Fibroblast of pulmonary artery (primary cell): ENCODE results near the gene COL8A1.

Experiments
- DNase-seq: peaks from one replicate; pipeline ENCODE4 v3.0.0-alpha.2; 2010; ENCODE audit warnings: low read depth
- H3K4me3 ChIP-seq: replicated peaks from 2 replicates; pipeline ENCODE4 v1.5.1; 2011; ENCODE audit warnings: low read depth, mild to moderate bottlenecking, control low read depth, low read length, moderate library complexity
- TF ChIP-seq, protein P1 (sequence below): IDR thresholded peaks from 2 replicates; pipeline ENCODE4 v1.5.1; 2011; ENCODE audit warnings: mild to moderate bottlenecking, control low read depth, low read length, inconsistent platforms; ENCODE audit errors: missing control alignments

Gene COL8A1

DNA sequence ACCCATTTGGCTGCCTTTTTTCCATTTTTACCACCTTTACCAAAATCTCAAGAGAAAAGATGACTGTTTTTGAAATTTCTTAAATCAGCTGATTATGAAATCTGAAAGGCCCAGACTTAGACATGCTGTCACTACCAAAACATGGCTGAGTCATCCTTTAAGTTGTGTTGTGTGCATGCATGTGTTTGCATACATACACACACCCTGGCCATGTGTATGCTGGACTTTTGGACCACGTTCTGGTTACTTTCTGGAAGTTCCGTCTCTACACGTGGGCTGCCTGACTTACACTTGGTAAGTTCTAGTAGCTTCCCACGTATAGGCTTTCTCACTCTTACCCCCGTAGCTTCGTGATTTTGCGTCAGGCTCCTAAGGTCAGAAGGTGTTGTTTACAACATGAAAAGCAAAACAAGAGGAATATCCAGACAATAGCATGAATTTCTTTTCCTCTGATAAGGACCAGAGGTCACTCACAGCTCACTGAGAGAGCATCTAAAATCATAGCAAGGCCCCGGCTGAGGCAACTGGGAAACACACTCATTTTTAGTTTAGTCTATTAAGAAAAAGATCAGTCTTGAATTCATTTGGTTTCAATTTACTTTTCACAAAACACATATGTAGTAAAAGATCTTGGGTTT is 62.4 kb downstream of the COL8A1 start:
- TF ChIP-seq, protein P1, sequence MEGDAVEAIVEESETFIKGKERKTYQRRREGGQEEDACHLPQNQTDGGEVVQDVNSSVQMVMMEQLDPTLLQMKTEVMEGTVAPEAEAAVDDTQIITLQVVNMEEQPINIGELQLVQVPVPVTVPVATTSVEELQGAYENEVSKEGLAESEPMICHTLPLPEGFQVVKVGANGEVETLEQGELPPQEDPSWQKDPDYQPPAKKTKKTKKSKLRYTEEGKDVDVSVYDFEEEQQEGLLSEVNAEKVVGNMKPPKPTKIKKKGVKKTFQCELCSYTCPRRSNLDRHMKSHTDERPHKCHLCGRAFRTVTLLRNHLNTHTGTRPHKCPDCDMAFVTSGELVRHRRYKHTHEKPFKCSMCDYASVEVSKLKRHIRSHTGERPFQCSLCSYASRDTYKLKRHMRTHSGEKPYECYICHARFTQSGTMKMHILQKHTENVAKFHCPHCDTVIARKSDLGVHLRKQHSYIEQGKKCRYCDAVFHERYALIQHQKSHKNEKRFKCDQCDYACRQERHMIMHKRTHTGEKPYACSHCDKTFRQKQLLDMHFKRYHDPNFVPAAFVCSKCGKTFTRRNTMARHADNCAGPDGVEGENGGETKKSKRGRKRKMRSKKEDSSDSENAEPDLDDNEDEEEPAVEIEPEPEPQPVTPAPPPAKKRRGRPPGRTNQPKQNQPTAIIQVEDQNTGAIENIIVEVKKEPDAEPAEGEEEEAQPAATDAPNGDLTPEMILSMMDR, result no peak
- no peak overlapping the region for H3K4me3 ChIP-seq
- peak; percentile 79 for DNase-seq

DNA sequence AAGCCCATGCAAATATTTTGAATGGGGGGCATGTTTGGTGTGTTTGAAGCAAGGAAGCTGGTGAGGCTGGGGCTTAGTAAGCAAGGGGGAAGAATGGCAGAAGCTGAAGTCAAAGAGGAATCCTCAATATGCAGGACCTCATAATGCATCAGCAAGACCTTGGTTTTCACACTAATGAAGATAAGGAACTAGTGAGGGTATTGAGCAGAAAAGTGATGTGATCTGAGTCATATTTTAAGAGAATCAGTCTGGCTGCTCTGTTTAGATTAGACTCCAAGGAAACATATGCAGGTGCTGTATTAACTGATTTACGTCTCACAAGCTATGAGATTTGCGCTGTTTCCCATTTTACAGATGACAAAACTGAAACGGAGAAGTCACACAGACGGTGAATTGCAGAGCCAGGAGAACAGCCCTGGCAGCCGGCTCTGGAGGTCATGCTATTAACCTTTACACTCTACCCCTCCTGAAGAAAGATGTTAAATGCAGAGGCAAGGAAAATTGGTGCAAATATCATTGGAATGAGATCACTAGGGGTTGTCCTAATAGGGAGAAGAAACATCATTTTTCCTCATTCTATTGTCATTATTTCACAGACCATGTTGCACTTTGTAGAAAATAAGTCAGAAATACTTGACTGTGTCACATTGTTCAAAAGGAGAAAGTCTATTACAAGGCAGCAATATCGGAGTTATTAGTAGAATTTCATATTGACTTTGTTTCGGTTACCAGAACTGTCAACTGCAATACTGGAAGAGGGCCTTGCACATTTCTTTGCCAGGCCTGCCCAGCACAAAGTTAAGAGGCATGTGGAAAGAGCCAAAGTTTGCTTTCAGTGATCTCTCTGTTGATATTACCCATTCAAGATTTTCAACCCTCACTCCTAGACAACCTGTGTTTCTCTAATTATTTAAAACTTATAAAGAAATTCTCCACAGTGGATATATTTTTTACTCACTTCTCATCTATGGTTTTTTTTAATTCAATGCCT is 64.9 kb downstream of the COL8A1 start:
- no peak for DNase-seq
- TF ChIP-seq, protein P1, result no peak
- no peak overlapping the region for H3K4me3 ChIP-seq

DNA sequence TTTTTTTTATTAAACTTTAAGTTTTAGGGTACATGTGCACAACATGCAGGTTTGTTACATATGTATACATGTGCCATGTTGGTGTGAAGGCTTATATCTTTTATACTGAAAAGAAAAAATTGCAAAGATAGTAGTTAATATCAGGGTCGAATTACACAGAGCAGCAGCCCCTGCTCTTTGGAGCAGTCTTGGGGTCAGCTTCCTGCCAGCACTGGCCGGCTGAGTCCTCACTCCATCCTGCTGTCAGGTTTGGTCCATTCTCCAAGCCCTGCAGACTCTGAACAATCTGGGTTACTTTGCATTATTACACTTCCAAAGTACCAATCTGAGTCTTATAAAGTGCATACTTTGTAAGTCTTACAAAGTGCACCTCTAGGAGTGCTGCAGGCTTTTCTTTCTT is 66.0 kb downstream of the COL8A1 start:
- TF ChIP-seq, protein P1, result peak; percentile 4
- H3K4me3 ChIP-seq, result no peak overlapping the region
- no peak for DNase-seq

DNA sequence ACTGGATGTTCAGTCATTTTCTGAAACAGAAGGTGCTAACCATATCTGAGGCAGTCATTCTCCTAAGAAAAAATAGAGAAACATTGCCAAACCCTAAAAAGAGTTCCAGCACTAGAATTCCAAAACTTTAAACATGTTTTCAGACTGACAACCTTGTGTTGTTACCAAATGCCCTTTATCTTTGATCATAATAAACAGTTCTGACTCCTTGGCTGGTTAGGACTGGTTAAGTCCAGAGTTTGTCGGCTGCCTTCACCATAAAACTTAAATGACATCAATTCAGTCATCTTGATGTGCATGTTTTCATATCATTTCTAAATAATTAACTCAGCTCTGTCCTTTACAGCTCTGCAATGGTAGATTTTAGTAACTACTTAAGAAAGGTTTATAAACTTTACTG is 68.0 kb downstream of the COL8A1 start:
- DNase-seq, result no peak
- TF ChIP-seq, protein P1, result no peak
- no peak overlapping the region for H3K4me3 ChIP-seq

DNA sequence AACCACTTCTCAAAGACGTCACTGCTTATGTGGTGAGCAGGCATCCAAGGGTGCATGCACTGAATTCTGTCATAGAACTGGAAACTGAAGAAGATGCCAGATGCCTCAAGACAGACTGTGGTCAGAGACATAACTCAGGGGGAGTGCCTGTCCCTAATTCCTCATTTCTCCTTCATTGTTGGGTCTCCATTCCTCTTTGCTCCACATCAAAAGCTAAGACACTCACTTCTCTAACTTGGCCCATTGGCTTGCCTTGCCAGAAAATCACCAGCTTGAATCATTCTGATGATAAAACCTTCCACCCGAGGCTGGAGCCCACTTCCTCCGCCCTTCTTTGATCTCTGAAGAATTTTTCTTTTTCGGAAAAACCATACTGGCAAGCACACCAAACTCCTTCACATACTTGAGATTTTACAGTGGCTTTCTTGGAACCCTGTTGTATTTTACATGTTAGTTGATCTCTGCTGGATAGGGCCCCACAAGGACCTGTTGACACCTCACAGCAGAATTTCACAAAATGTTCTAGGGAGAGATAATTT is 69.9 kb downstream of the COL8A1 start:
- TF ChIP-seq, protein P1, result no peak
- H3K4me3 ChIP-seq, result no peak overlapping the region
- DNase-seq, result peak; percentile 38

DNA sequence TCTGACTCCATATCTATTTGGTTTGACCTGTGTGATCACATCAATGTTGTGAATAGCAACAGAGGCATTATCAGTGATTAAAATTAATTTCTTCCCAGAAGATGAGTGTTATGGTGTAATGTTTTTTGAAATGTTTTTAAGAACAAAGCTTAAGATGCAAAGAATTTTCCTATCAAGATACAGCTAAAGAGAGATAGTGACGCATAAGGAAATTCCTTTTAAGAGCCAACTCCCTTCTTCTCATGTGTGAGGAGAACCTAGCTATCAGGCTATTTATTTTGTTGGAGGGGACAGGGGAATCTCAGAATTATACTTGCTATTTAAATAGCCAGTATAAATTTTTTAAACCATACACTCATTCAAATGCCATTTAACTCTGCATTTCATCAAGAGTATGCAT is 71.3 kb downstream of the COL8A1 start:
- no peak overlapping the region for H3K4me3 ChIP-seq
- DNase-seq, result peak; percentile 39
- TF ChIP-seq, protein P1, result no peak
